ENCODE measurements around the gene IFFO2. TPM values are rescaled to one million over a fixed set of nuclear protein-coding genes. Genes with fewer than 3 reads are reported as not detected.

The IFFO2 gene
- total and polyA plus RNA-seq, 2 donors (not counting 3 experiments of a cell fraction or from before 2014, with no cell fraction given), result 31.1 to 31.3 TPM

DNA sequence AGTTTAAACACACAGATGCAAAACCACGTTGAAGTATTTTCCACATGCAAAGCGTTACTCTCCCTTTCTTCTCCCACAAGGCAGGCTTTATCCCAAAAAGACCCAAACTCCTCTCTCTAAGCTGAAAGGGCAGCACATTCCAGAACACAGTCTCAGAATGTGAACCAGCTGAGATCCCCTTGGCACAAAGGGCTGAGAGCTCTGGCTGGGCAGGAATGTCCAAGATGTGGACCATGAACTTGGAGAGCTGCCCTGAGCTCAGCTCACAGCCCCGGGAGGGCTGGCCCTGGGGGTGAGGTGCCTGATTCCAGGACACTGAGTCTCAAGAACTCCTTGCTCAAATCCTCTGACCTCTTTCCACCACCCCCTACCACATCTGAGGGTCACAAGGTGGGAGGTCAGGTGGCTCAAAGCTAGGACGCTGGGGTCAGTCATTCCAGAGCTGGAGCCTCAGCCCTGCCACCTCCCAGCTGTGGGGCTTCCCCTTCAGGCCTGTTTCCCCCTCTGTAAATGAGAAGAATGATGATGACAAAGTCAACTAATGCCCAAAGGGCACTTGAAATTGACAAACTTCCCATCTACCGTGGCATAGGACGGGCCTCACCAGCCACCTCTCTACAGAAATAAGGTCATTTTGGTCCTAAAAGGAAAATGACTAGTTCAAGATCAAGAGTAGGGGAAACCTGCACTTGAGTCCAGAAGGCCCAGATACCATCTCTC is 65.6 kb downstream of the IFFO2 start:
- no TSS peak for BruUV-seq (replicated peaks)
- DNase-seq (ENCODE audit: low read depth, low spot score), result no peak
- ChIA-PET CTCF (interaction anchor here (1.1 kb wide), 1 partner anchor 23 kb away, joined by 5 read pairs; no protein-coding TSS in a partner anchor), POLR2A (no interaction called here)
- no peak overlapping the region for H3K9ac ChIP-seq (replicated peaks; ENCODE audit: extremely low read depth, insufficient read depth, low read length)
- no peaks in the 10 kb centered on the region for H3K9me3 ChIP-seq (replicated peaks; ENCODE audit: control insufficient read depth, insufficient read depth, low read length)
- H3K4me2 ChIP-seq (ENCODE audit: insufficient read depth, low read length), result no peak overlapping the region
- H2AFZ ChIP-seq (ENCODE audit: low read depth, low read length), result no peak overlapping the region
- H3K27ac ChIP-seq (ENCODE audit: insufficient read depth, low read depth, low read length), result no peak overlapping the region
- intact Hi-C loops (cut with micrococcal nuclease), result no loop called here
- TF ChIP-seq, protein P1, sequence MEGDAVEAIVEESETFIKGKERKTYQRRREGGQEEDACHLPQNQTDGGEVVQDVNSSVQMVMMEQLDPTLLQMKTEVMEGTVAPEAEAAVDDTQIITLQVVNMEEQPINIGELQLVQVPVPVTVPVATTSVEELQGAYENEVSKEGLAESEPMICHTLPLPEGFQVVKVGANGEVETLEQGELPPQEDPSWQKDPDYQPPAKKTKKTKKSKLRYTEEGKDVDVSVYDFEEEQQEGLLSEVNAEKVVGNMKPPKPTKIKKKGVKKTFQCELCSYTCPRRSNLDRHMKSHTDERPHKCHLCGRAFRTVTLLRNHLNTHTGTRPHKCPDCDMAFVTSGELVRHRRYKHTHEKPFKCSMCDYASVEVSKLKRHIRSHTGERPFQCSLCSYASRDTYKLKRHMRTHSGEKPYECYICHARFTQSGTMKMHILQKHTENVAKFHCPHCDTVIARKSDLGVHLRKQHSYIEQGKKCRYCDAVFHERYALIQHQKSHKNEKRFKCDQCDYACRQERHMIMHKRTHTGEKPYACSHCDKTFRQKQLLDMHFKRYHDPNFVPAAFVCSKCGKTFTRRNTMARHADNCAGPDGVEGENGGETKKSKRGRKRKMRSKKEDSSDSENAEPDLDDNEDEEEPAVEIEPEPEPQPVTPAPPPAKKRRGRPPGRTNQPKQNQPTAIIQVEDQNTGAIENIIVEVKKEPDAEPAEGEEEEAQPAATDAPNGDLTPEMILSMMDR (IDR thresholded peaks at IDR 0.05; ENCODE audit: extremely low read depth in 1 of 2, insufficient read depth in 1 of 2, low read depth in 1 of 2, low read length in 2 of 2), result no peak
- TF ChIP-seq FOS (IDR thresholded peaks at IDR 0.05; ENCODE audit: borderline replicate concordance, insufficient read depth, low read length), result no peak
- no peak for TF ChIP-seq JUN (IDR thresholded peaks at IDR 0.05; ENCODE audit: borderline replicate concordance, insufficient read depth, insufficient read length, low read depth)
- no peak for TF ChIP-seq GATA2 (IDR thresholded peaks at IDR 0.05; ENCODE audit: insufficient read depth, insufficient read length, low read depth, low read length)
- no peak for TF ChIP-seq POLR2AphosphoS5 (IDR thresholded peaks at IDR 0.05; ENCODE audit: insufficient read depth, low read depth, low read length)
- TF ChIP-seq EZH2 (IDR thresholded peaks at IDR 0.05; ENCODE audit: borderline replicate concordance, low read depth, low read length, severe bottlenecking), result no peak
- TF ChIP-seq MYC (IDR thresholded peaks at IDR 0.05; ENCODE audit: low read depth, low read length), result no peak
- TF ChIP-seq, protein P2, sequence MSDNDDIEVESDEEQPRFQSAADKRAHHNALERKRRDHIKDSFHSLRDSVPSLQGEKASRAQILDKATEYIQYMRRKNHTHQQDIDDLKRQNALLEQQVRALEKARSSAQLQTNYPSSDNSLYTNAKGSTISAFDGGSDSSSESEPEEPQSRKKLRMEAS (IDR thresholded peaks at IDR 0.05; ENCODE audit: insufficient read depth, insufficient read length), result no peak
- no peak for TF ChIP-seq POLR2A (IDR thresholded peaks at IDR 0.05; ENCODE audit: low read depth, low read length)
- no peaks in the 10 kb centered on the region for H3K79me2 ChIP-seq (ENCODE audit: control insufficient read depth, insufficient read depth, low read length)
- no peaks in the 10 kb centered on the region for H3K9me1 ChIP-seq (replicated peaks; ENCODE audit: control insufficient read depth, extremely low read depth, insufficient read depth, low read length)
- FAIRE-seq, result no peak
- no peaks in the 10 kb centered on the region for H3K36me3 ChIP-seq (ENCODE audit: control insufficient read depth in 2 of 2, extremely low read depth in 1 of 2, insufficient read depth in 2 of 2, low read length in 2 of 2)
- dilution Hi-C loops (cut with MboI; ENCODE audit: extremely low pct_ligation_motif_present, low sequenced_read_pairs), result no loop called here
- H3K4me1 ChIP-seq (ENCODE audit: control insufficient read depth, extremely low read depth, insufficient read depth, low read length), result no peaks in the 10 kb centered on the region
- no peaks in the 10 kb centered on the region for H4K20me1 ChIP-seq (replicated peaks; ENCODE audit: control insufficient read depth, extremely low read depth, insufficient read depth, low read length)
- H3K27me3 ChIP-seq (ENCODE audit: control insufficient read depth in 2 of 2, insufficient read depth in 2 of 2, low read length in 2 of 2), result no peaks in the 10 kb centered on the region
- H3K4me3 ChIP-seq (replicated peaks in 1 of 3; ENCODE audit: insufficient read depth in 1 of 3, low read depth in 1 of 3, low read length in 3 of 3), result no peak overlapping the region
